AG10803 (cell line): Measurements from ENCODE around the gene ZNF679.
A peak's percentile ranks its signal among the peaks of the same experiment; 100 is the strongest.
"Not testable (repeated sequence)": the region's sequence is repeated elsewhere in the genome, so short reads cannot be mapped to it uniquely, and the experiment has no call there.

Experiments used
- DNase-seq: peaks from one replicate; pipeline ENCODE4 v3.0.0; 2010; ENCODE audit warnings: low read depth
- H3K4me3 ChIP-seq: 2 replicates; pipeline ENCODE4 v1.5.1; 2011; ENCODE audit warnings: mild to moderate bottlenecking, low read length, control low read depth
- CTCF ChIP-seq: conservative IDR thresholded peaks from 2 replicates; pipeline ENCODE4 v1.5.1; 2011; ENCODE audit warnings: mild to moderate bottlenecking, low read length, control low read depth, inconsistent platforms

ZNF679 gene

GRCh38 chr7:64312826-64313225, 84.6 kb downstream of the ZNF679 start:
- no peak overlapping the region for H3K4me3 ChIP-seq
- TF ChIP-seq CTCF: no peak
- DNase-seq: no peak

GRCh38 chr7:64313740-64314491, 85.6 kb downstream of the ZNF679 start, which contains the start of gene ZNF736:
Gene ZNF736 (plus strand): TSS chr7:64313961. CDS start chr7:64314151, 190 bp downstream.
- TF ChIP-seq CTCF: no peak
- DNase-seq: peak; percentile 94
- H3K4me3 ChIP-seq: peak within 1 kb of the TSS; percentile 96

- no peak for DNase-seq
- 0 out of 2 replicates have a peak, but pooled peaks have one; percentile 4 for TF ChIP-seq CTCF
- H3K4me3 ChIP-seq: peak overlapping the region; percentile 96
Observed at GRCh38 chr7:64314566-64314965, 86.3 kb downstream of the ZNF679 start.

GRCh38 chr7:64316031-64316742, 87.9 kb downstream of the ZNF679 start:
- not testable (repeated sequence) for DNase-seq

More at GRCh38 chr7:64316031-64316742, 87.9 kb downstream of the ZNF679 start:
- H3K4me3 ChIP-seq: not testable (repeated sequence)
